GF-D8 (cell line): ENCODE results near the gene TMED10.

ENCODE experiments used
- DNase-seq: peaks from one replicate; lab custom pipeline; 2025; lab: John Stamatoyannopoulos, UW

The TMED10 gene

GRCh38 chr14:75084513-75084912 lies 91.9 kb downstream of the TMED10 start:
- DNase-seq, result no peak

GRCh38 chr14:75083271-75083670 lies 93.1 kb downstream of the TMED10 start:
- no peak for DNase-seq

GRCh38 chr14:75081660-75082229 lies 94.7 kb downstream of the TMED10 start:
- DNase-seq, result no peak
